HG02678 (cell line): ENCODE data around the gene SND1.
"Not testable (repeated sequence)": the region's sequence is repeated elsewhere in the genome, so short reads cannot be mapped to it uniquely, and the experiment has no call there.

ENCODE experiments used
- ATAC-seq: cut with Tn5 transposase; IDR thresholded peaks from one replicate; pipeline ENCODE4 v1.9.1; 2021; ENCODE audit warnings: mild to moderate bottlenecking, moderate library complexity; ENCODE audit not compliant: unreplicated experiment

The SND1 gene

GRCh38 chr7:127900732-127901685, 249.0 kb downstream of the SND1 start:
- ATAC-seq: no peak

- no peak for ATAC-seq
Measured at GRCh38 chr7:127901895-127902703, 250.1 kb downstream of the SND1 start.

DNA sequence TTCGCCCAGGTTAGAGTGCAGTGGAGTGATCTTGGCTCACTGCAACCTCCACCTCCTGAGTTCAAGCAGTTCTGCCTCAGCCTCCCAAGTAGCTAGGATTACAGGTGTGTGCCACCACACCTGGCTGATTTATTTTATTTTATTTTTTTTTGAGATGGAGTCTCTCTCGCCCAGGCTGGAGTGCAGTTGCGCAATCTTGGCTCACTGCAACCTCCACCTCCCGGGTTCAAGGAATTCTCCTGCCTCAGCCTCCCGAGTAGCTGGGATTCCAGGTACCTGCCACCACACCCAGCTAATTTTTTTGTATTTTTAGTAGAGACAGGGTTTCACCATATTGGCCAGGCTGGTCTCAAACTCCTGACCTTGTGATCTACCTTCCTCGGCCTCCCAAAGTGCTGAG, 250.8 kb downstream of the SND1 start:
- ATAC-seq: not testable (repeated sequence)

DNA sequence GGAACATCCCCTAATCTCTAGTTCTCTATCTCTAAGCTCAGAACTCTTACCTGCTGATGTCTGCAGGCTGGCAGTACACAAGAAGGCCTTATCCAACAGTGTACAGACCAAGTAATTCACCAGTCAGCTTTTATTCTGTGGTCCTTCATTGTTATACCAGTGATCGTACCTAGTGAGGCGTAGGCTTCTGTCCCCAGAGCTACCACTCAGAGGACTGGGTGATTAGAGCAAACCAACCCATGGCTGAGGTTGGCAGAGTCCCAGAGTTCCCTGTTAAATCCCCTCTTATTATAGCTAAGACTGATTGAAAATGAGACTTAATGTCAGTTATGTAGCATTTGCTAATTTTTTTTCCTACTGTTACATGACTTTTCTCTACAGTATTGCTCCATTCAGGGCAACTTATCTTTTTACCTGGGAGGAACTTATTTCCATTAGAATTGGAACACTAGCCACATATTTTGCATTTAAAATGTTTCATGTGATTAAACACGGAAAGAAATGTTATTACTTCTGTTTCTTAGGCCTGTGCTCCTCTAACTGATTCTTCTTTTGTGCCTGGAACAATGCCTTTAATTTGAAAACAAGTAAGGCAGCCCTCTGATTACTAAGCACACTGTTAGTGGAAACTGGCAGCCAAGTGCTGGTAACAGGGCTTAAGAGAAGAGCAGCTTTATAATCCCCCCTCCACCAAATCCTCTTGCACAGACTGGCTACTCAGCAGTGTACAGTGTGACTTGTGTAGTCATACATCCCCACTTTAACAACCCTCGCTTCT, 252.1 kb downstream of the SND1 start:
- ATAC-seq: no peak

- no peak for ATAC-seq
Measured at GRCh38 chr7:127904670-127904985, 252.6 kb downstream of the SND1 start.

DNA sequence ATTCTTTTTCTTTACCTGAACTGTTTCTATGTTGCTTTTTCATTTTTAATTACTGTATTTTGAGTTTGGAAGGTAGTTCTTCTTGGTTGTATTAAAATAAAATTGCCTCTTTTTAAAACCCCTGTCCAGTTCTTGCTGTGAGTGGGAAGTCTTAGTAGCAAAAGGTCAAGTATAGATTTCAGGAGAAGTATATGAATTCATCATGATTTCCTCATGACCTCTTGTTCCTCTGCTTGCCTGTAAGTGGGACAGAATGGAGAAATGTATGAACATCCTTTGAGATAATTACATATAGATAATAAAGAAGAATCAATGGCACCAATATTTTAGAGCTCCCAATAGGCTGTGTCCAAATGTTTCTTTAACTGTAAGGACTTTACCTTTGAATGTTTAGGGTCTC, 253.0 kb downstream of the SND1 start:
- no peak for ATAC-seq

GRCh38 chr7:127905491-127906330, 253.7 kb downstream of the SND1 start:
- no peak for ATAC-seq

DNA sequence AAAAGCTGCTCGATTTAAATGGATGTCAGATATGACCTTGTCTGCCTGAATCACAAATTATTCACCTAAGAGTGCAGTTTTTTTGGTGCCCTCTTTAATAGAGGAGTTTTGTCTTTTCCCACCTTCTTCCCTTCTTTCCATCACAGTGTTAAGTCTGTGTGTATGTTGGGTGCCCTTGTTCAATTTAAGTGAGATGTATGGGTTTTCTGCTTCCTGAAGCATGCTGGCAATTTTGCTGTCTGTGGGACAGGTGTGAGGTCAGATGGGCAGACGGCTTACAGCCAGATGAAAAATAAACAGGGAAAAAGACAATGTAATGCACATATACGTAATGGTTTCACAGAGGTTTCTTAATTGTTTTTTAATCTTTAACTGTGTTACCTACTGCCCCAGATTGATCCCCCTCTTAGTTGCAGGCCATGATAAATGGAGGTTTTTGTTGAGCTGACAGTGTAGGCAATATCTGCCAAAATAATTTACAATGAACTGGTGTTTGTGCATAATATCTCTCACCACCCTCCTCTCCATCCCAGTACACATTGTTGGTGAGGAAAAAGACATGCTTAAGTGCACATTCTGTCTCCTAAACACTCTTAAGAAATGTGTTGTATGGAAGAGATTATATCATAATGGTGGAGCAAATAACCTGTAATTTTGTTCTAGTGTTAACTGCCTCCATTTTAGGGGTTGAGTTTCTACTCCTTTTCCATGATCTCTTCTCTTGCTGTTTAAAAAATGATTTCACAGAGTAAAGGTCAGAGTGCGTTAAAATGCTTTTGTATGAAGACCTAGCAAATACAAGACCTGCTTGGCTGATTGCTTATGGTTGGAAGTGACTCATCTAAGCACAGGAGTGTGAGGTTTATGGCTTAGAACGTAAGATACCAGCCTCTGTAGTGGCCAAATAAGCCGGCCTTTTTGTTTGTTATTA, 255.4 kb downstream of the SND1 start:
- no peak for ATAC-seq

- ATAC-seq: no peak
Measured at GRCh38 chr7:127908430-127909258, 256.6 kb downstream of the SND1 start.

DNA sequence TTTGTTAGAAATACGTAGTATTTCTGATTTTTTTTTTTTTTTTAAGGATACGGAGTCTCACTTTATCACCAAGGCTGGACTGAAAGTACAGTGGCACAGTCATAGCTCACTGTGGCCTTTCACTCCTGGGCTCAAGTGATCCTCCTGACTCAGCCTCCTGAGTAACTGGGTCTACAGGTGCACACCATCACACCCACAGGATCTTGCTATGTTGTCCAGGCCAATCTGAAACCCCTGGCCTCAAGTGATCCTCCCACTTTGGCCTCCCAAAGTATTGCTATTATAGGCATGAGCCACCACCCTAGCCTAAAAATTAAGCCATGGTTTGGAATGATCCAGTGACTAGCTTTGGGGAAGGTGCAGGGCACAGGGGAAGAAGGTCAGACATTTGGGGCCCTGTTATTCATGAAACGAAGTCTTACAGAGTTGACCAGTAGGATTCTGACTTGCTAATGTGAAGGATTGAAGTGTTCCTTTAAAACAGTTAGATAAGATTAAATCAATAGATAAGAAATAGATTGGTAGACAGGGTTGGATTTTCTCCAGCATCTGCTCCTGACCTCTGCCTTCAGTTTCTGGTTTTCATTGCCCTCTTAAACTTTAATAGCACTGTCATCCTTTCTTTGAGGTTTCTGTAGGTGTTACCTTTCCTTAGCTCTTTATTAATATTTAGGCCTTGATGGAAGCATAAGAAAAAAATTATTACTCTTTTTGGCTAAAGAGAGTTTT, 257.6 kb downstream of the SND1 start:
- no peak for ATAC-seq

DNA sequence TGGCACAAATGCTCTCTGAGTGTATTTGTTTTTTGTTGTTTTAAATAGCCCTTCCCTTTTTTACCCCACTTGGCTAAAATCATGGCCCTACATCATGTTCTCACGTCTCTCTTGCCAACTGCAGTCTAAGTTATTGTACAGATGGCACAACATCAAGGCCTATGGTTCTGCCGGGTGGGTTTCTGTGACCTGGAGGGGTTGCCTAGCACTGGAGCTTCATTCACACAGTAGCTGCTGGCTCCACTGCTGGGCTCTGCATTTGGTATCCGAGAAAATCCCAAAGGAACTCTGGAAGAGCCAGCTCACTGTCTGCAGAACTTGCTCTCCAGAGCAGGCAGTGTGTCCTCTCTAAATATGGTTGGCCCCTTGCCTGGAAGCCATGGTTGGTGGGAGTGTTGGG, 258.7 kb downstream of the SND1 start:
- no peak for ATAC-seq

- ATAC-seq: peak; percentile 87
Measured at GRCh38 chr7:127911968-127912511, 260.0 kb downstream of the SND1 start.

- no peak for ATAC-seq
Measured at GRCh38 chr7:127912901-127913300, 260.9 kb downstream of the SND1 start.

- no peak for ATAC-seq
Measured at GRCh38 chr7:127913686-127914085, 261.7 kb downstream of the SND1 start.

GRCh38 chr7:127914693-127915092, 262.7 kb downstream of the SND1 start:
- ATAC-seq: no peak

DNA sequence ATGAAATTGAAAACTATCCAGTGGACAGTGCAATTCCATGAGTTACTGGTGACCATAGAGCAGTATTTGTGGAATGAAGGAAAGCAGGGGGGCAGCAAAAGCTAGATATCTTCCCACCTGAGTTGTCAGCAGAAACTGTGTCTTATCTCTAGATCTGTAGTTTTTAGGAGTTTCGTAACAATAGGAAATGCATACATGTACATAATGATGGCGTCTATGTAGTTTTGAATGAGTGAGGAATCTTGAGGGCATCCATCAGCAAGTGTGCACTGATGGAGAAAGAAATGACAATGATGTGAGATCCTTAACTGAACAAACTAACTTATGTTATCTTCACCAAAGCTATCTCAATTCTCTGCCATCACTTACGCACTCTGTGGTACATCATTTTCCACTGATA, 264.7 kb downstream of the SND1 start:
- no peak for ATAC-seq

DNA sequence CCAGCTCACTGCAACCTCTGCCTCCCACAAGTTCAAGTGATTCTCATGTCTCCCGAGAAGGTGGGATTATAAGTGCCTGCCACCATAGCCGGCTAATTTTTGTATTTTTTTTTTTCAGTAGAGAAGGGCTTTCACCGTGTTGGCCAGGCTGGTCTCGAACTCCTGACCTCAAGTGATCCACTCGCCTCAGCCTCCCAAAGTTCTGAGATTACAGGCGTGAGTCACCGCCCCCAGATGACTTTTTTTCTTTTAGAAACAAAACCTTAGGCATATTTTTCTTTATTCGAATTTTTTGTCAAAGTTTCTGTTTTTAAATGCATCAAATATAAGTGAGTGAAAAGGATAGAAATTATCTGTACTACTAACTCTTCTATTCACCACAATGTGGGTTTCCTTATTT, 266.1 kb downstream of the SND1 start:
- ATAC-seq: no peak
